Measurements from ENCODE around the gene PIEZO1.

The PIEZO1 gene

DNA sequence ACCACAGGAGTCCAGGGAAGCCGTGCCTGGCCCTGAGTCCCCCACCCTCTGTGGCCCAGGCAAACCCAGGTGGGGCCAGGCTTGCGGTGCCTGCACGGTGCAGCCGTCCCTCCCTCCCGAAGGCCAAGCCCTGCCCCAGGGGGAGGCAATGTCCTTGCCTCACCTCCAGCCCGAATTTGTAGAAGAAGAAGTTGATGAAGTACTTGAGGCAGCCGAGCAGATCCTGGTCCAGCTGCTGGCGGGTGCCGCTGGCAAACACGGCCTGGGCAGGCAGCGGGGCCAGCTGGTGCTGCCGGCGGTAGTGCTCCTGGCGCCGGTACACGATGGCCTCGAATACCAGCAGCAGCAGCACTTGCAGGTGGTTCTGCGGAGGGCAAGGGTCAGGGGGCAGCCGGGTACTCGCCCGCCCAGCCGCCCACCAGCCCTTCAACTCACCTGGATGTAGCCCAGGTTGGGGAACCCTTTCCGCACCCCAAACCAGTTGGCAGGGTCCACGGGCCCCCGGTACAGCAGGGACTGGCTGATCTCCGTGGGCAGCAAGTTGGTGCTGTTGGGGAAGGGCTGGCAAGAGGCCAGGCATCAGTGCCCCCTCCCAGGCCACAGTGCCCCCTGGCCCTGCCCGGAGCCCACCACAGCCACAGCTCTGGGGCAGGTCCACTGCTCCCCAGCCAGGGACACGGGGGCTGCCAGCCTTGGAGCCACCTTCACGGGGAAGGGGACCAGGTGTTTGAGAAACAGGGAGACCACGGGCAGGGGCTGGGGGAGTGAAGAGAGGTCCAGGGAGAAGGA is 52.7 kb downstream of the PIEZO1 start:
- no peak for DNase-seq

DNA sequence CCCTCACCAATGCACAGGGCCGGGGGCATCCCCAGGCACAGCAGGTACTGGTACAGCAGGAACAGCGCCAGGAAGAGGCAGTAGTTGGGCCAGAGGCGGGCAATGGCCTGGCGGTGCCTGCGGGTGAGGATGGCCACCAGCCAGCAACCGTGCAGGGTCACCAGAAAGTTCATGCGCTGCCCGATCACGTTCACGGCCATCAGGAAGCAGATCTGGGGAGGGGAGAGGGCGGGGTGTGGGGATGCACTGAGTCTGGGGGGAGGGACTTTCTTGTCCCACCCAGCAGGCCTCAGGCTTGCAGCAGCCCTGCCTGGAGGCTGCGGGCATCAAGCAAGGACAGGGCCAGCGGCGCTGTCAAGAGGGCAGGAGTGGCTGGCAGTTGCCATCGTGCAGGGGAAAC is 53.3 kb downstream of the PIEZO1 start:
- no peak for DNase-seq

DNA sequence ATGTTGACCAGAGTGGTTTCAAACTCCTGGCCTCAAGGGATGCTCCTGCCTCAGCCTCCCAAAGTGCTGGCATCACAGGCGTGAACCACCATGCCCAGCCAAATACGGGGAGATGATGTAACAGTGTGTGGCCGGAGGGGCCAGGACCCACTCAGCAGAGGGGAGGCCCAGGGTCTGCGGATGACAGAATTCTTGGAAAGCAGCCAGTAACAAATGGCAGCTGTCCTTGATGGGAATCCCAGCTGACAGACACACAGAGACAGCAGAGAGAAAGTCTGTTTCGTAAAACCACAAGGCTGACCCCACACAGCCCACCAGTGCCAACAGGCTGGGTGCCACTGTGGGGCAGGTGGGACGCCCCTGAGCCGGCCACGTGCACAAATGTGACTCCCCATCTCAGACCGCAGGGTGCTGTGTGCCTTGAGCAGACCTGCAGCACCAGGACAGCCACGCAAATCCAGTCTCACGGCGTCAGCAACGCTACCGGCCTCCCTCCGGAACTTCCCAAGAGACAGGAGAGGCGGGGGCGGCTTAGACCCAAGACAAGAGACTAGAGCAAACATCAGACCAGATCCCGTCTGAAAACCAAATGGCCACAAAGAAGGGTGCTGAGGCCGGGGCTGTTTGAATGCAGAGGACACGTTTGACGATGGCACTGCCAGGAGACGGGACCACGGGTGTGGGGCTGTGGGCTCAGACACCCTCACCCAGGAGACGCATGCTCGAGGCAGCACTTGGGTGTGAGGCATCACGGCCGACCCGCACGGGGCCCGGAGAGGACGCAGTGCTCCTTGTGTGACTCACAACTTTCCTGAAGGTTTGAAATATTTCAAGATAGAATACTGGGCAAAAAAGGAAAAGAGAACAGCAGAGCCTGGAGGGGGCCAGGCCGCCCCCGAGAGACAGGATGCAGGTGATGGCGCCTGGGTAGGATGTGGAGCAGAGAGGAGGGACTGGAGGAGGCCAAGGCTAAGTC is 54.1 kb downstream of the PIEZO1 start:
- DNase-seq, result no peak

DNA sequence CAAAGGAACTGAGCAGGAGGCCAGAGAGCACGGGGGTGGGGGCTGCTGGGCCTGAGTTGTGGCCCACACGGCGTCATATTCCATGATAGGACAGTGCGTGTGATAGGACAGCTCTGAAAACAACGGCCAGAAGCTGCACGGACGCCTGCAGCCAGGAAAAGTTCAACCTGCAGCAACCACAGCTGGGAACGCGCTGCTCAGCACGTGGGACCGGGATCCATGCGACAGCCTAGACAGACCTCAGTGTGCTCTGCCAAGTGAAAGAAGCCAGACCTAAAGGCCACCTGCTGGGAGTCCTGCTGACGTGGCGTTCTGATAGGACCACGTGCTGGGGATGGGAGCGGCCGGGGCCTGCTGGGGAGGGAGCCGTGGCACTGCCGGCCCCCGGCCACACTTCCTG is 57.1 kb downstream of the PIEZO1 start:
- no peak for DNase-seq

DNA sequence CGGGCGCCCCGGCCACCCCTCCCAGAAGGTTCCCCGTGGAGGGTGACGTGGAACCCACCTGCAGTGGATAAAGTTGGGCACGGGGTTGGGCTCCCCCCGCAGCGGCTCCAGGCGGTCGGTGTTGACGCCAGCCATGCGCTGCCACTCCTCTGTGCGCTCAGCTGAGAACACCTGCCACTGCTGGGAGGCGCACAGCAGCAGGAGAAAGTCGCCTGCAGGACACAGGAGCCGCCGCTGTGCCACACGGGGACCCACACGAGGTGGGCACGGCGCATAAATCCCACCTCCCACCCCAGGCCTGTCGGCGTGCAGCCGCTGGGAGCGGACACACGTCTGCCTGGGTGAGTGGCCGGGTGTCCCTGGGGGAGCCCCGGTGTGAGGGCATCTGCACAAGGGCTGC is 58.0 kb downstream of the PIEZO1 start:
- no peak for DNase-seq

DNA sequence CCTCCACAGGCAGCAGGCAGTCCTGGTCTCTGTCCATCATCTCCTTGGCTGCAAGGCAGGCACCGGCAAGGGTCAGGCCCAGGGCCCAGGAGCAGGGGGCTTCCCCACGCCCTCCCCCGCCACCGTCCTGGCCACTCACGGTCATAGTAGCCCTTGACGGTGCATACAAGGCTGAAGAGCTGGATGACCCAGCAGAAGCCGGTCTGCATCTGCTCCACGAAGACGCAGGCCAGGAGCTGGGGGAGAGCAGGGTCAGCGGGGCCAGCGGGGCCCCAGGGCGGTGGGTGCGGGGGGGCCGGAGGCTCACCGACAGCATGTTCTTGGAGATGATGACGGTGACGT is 58.6 kb downstream of the PIEZO1 start:
- no peak for DNase-seq

DNA sequence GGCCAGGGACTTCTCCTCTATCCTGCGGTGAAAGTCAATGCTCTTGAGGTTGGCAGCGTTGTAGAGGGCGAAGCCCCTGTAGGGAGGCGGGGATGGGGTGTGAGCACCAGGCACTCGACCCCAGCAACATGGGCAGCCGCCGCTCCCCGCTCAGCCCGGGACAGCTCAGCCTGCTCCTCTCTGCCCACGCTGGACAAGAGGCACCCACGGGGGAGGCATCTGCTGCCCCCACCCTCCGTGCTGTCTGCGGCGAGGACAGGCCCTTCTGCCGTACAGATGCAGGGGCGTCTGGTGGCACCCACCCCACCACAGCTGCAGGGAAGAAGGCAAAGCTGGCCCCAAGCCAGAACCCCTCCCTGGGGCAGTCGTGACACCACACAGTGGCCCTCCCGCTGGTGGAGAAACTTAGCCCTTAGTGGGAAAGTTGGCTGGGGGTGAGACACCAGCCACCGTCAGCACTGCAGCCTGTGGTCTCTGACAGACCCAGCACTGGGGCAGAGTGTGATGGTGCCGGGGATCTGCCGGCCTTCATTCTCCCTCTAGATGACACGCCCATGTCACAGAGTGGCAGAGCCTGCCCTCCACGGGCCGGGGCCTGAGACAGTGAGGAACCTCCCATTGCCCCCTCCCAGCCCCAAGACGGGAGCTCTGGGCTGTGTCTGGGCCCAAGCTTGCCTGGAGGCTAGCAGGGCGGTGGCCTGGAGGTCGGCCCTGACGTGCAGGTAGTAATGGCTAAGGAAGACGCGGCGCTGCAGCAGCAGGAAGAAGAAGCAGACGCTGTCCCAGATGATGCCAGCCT is 59.2 kb downstream of the PIEZO1 start:
- DNase-seq, result no peak

DNA sequence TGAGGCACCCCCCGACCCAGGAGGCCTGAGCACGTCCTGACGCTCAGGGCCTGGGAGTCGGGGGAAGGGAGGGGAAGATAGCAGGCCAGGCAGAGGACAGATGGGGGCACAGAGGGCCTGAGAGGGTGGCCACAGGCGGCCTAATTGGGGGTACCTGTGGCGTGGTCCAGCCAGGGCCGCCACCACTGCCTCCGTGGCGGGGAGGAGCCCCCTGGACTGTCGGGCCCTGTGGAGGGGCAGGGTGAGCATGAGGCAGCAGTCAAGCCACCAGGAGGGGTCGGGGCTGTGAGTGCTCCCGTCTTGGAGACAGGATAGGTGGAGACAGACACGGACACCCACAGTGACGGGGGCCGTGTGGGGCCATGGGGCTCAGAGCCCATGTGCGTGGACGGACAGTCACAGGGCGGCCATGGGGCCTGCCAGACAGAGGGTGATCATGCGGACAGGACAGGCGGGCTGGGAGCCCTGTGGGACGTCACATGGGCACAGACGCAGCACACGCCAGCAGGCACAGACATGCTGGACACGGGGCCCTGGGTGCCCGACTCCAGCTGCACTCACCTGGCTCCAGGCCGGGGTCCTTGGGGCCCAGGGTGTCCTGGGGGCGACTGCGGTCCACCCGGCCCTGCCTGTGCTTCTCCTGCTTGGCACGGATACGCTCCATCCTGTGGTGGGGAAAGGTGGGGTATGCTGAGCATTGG is 60.0 kb downstream of the PIEZO1 start:
- DNase-seq, result no peak

DNA sequence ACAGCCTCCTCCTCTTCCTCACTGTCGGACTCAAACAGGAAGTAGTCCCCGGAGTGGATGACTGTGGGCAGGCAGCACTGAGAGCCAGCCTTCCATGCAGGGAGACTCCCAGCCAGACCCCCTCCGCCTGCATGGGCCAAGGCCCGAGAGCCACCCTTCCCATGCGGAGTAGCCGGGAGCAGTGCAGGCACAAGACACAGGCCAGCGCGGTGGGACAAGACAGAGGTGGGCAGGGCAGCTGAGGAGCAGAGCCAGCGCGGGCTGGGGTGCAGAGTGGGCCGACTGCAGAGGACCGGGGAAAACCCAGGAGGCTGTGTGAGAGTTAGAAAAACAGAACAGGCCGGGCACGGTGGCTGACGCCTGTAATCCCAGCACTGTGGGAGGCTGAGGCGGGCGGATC is 61.1 kb downstream of the PIEZO1 start:
- no peak for DNase-seq

DNA sequence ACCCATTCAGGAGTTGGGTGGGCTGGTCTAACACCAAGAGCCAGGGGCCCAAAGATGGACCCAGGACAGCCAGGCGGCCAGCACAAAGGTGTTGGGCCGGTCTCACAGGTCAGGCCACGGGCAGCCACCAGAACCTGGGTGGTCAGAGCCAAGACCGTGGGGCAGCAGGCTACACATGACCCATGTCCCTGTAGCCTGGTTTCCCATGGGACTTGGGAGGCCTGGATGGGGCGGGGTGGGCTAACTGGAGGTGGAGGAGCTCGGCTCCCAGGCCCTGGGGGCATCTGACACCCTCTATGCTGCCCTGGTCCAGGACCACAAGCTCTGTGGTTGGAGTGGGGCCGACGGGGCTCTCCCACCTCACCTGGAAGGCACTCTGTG is 61.5 kb downstream of the PIEZO1 start:
- DNase-seq, result no peak

DNA sequence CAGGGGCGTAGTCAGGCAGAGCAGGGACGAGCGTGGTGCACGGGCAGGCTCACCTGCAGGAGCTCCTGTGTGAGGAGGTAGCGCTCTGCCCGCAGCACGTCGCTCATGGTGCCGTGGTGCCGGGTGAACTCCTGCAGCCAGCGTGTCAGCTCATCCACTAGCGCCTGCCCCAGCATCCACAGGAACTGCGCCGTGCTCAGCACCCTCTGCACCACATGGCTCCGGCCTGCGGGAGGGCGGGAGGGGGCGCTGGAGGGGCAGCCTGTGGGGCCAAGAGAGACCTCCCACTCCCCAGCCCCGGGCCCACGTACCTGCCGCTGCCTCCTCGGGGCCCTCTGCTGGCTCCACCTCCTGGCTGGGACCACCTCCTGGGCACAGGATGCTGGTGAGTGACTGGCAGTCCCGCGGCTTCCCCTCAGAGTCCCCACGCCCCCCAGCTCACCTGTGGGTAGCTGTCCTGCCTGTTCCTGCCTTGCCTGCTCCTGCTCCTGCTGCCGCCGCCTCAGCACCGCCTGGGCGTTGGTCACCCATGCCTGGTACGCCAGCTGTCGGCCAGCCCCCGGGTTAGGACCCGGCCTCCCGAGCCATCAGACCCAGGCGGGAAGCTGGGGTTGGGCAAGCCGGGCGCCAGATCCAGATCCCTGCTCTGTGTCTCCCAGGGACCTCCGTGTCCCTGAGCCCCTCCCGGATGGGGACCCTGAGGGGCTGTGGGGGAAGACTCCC is 62.1 kb downstream of the PIEZO1 start:
- no peak for DNase-seq

DNA sequence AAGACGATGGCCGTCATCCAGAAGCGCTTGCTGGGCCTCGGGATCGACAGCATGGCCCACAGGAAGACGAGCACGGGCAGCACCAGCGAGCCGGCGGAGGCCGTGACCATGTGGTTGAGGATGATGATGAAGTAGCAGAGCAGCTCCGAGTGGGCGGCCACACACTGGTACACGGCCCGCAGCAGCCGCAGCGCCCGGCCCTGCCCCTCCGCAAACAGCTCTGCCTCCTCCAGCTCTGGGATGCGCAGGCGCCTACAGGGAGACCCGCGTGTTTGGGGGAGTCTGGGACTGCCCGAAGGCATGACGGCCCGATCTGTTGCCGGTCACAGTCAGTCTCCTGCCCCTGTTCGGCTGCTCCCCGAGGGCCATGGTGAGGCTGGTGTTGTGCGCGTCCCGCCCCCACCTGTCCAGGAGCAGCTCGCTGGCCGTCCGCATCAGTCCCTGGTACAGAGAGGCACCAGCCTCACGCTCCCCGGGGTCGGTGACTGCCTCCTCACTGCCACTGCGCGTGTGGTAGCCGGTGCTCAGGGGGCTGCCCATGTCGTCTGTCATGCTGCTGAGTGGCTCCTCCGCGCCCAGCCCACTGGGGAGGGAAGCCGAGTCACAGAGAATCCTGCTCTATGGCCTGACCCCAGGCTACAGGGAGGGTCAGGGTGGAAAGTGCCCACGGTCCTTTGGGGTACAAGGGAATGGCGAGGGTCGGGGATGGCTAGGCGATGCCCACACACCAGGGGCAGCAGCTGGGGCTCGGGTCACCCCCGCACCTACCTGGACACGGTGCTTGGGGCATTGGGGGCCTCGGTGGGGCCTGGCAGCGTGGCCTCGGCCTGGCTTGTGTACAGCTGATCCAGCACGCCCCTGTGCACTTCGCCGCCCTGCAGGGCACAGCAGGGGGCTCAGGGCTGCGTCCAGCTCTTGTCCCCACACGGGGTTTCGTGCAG is 62.9 kb downstream of the PIEZO1 start:
- no peak for DNase-seq

DNA sequence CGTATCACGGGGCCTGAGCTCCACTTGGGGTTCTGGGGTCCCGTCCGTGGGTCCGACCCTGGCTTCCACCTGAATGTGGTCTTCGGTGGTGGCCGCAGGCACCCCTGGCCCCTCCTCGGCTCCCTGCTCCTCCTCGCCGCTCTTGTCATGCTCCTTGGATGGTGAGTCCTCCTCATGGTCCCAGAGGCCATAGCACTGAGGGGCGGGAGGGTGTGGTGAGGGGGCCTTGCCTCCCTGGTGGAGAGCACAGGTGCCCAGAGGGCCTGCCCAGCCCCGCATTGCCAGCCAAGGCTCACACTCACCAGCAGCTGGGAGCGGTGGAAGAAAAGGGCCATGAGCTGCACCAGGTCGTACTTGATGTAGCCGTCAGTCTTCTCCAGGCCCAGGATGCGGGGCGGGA is 63.8 kb downstream of the PIEZO1 start:
- DNase-seq, result no peak

DNA sequence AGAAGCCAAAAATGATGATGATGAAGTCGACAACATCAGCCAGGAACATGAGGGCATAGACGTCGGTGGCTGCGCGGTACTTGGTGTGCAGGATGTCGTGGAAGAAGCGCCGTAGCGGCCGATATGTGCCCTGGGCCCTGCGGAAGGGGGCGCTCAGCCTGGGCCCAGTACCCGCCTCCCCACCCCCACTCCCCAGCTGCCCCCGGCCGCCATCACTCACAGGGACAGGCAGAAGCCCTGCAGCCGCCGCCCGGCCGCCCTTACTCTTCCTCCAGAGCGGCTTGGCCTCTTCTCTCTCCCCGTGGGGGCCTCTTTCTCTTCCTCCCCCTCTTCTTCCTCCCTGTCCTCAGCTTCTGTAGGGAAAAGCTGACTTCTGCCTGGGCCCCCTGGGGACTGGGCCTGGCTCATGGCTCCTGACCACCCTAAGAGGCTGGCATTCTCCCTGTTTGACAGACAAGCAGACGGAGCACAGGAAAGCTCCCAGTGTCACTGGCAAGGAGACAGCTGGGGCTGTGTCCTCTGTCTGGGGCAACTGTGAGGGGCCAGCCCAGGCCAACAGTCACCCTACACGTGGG is 64.5 kb downstream of the PIEZO1 start:
- DNase-seq, result no peak

DNA sequence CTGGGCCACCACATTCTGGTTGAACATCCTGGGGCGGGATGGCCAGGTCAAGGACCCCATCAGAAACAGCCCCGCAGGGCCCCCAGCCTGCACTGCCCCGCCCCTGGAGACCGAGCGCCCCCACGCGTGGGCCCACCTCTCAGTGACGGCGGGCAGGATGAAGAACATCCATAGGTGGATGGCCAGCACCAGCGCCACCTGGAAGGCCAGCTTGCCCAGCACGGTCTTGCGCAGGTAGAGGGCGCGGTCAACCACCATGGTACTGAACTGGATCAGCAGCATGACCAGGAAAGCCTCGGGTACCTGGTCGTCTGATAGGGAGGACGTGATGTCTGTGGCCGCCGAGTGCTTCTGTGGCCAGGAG is 65.1 kb downstream of the PIEZO1 start:
- no peak for DNase-seq

DNA sequence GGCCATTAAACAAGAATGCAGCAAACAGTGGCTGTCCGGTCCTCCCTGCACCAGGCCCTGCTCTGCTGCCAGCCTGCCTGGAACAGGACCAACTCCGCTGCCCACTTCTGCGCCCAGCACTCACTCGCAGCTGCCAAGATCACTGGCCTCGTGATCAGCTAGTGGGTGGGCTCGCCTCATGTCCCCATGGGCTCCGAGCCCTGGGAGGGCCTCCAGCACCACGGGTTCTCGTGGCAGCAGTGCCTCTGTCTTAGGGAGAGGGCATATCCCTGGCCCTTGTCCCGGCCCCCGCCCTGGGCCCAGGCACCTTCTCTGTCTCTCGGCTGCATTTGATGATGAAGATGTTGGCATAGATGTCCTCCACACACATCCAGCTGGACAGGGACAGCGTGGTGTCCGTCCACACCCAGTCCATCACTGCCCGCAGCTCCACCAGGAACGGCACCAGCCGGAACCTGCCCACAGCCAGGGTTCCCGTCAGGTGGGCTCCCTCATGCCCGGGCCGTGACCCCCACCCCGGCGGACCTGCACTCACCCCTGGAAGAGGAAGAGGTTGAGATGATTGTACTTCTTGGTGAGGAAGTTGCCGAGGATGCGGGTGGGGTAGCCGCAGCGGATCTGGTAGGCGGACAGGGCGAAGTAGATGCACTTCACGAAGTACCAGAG is 65.6 kb downstream of the PIEZO1 start:
- DNase-seq, result no peak

DNA sequence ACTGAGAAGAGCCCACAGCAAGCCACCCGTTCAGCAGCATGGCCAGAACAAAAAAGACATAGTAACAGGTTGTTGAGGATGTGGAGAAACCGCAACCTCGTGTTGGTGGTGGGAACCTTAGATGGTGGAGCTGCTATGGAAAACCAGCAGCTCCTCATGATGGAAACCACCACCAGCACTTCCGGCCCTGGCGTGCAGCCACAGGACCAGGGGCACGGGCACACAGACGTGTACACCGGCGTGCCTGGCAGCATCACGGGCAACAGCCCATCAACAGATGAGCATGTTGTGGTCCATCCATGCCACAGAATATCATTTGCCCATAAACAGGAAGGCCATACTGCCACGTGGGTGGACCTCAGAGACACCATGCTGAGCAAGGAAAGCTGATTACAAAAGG is 66.8 kb downstream of the PIEZO1 start:
- no peak for DNase-seq

DNA sequence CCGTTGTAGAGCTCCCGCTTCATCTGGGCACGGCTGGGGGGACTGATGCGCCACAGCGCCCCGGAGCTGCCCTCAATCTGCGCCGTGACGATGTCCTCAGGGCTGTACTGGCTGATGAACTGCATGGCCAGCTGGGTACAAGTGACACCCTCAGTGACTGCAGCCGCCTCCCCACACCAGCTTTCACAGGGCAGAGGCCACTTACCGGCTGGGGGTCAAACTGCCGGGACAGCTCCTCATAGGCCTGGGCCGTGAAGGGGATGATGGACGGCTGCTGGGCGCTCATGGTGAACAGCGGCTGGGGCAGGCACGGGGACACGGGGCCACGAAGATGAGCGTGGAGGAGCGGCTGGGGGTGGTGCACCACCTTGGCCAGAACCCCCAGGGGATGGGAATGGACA is 68.4 kb downstream of the PIEZO1 start:
- no peak for DNase-seq

DNA sequence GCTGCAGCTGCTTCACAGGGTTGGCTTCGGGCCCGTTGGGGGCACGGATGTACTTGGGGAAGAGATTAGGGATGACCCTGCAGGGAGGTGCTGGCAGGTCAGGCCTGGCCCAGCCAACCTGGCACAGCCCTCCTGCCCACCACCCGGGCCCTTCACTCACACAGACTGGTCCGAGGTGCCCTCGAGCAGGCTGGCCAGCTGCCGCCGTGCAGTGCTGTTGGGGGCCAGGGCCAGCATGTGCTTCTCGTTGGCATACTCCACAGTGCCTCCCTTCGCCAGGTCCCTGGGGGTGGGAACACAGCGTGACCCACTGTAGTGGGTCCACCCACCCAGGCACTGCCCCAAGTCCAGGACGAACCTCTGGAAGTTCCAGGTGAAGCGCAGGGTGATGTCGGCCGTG is 68.8 kb downstream of the PIEZO1 start:
- no peak for DNase-seq
